ENCODE data around the gene FCF1. TPM values are rescaled to one million over a fixed set of nuclear protein-coding genes. Genes with fewer than 3 reads are reported as not detected.

Gene FCF1
- total RNA-seq, 1 experiment from 2014 or later, result 24.9 TPM

DNA sequence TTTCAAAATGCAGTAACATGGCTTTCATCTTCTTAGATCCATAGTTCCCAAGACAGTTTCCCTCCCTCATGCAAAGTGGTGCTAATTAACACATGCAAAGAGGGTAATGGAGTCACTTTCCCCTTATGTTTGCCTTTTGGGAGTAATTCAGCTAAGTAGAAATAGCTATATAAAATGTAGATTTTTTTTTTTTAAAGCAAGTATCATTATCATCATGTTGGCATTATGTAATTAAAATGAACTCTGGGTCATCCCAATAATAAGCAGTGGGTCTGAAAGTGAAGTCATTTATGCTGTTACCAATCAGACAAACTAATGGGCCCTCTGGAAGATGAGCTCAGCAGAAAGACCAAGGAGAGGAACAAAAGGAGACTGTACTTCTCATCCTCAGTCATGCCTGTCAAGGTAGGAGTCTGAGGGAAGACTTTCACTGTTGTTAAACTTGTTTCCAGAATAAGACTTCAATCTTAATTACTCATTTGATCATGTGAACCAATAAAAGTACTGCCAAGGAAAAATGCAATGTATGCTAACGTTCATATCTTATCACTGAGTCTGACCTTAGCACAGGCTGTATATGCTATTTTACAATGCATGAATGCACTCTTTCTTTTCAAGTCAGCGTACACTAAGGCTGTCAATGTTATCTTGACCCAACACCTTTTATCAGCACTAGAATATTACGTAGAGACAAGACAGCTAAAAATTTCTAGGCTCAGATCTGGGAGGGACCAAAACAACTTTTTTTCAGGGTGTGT lies 26.8 kb upstream of the FCF1 start:
- no peak for DNase-seq
- H3K36me3 ChIP-seq (replicated peaks; ENCODE audit: control insufficient read depth, insufficient read depth, low read length), result peaks cover 13% of the 10 kb centered on the region
- no peaks in the 10 kb centered on the region for H3K27me3 ChIP-seq (ENCODE audit: control insufficient read depth, insufficient read depth, low read length)
- H3K4me3 ChIP-seq (ENCODE audit: insufficient read depth, low read depth, low read length), result no peak overlapping the region

DNA sequence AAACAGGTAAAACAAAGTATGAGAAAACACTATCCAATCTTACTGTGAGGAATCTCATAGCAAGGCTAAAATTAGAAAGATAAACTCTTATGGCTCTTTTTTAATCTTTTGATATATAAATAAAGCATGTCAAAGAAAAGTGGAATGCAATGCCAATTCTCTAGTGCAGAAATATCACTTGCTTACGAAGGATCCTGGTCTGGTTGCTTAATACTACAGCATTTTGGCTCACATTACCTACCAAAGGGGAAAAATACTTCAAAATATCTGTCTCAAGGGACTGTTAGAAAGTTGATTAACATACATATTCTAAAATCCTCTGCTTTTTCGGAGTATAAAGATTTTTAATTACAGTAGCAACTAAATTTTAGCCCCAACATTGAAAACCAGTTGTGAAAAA lies 21.5 kb upstream of the FCF1 start:
- no peaks in the 10 kb centered on the region for H3K27me3 ChIP-seq (ENCODE audit: control insufficient read depth, insufficient read depth, low read length)
- H3K4me3 ChIP-seq (ENCODE audit: insufficient read depth, low read depth, low read length), result no peak overlapping the region
- DNase-seq, result no peak
- peaks cover 6% of the 10 kb centered on the region for H3K36me3 ChIP-seq (replicated peaks; ENCODE audit: control insufficient read depth, insufficient read depth, low read length)

DNA sequence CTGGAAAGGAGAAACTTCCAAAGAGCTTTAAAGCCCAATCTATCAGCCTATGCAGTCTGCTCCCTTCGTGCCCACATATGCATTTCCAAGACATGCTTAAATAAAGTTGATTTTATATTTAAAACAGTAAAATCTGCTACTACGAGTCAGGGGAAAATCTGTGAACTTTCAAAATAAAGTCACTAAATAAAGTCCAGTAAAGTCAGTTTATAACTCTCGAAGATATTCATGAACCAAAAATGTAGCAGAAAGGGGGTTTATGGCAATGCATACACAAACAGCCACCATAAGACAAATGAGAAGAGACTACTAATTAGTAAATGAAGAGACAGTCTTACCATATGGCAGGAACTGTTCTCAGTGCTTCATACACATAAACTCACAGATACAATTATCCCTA lies 19.8 kb upstream of the FCF1 start:
- Histone ChIP-seq H3K4me3 (ENCODE audit: insufficient read depth, low read depth, low read length) (no peak overlapping the region), H3K27me3 (ENCODE audit: control insufficient read depth, insufficient read depth, low read length) (no peaks in the 10 kb centered on the region), H3K36me3 (replicated peaks; ENCODE audit: control insufficient read depth, insufficient read depth, low read length) (peaks cover 6% of the 10 kb centered on the region)
- DNase-seq, result no peak

DNA sequence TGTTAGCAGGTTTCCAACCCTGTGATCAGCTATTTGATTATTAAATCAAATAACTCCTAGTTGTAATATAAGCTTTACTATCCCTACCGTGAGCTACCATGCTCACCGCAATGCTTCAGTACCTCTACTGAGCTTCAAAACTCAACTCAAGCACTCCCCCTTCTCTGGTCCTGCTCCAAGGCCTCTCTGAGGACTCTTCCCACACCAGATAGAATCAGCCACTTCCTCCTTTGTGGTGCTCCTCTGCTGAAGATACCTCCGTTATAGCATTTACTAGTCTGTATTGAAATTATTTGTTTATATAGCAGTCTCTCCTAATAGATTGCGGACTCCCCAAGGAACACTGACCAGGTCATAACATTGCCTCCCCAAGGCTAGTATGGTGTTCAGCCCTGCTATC lies 17.5 kb upstream of the FCF1 start:
- peaks cover 5% of the 10 kb centered on the region for H3K36me3 ChIP-seq (replicated peaks; ENCODE audit: control insufficient read depth, insufficient read depth, low read length)
- no peak for DNase-seq
- H3K4me3 ChIP-seq (ENCODE audit: insufficient read depth, low read depth, low read length), result no peak overlapping the region
- no peaks in the 10 kb centered on the region for H3K27me3 ChIP-seq (ENCODE audit: control insufficient read depth, insufficient read depth, low read length)

DNA sequence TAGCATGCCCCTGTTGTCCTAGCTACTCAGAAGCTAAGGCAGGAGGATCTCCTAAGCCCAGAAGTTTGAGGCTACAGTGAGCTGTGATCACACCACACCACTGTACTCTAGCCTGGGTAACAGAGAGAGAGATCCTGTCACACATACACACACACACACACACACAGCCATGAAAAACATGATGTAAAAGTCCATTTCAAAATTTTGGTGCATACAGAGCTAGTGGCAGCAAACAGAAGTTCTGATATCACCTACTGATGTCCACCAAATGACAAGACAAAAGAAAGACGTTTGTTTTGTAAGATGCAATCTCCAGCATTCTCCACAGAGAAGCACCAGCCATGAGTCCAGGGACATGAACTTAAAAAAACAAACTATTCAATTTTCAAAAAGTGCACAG lies 15.9 kb upstream of the FCF1 start:
- no peak overlapping the region for H3K4me3 ChIP-seq (ENCODE audit: insufficient read depth, low read depth, low read length)
- no peak for DNase-seq
- no peaks in the 10 kb centered on the region for H3K36me3 ChIP-seq (replicated peaks; ENCODE audit: control insufficient read depth, insufficient read depth, low read length)
- no peaks in the 10 kb centered on the region for H3K27me3 ChIP-seq (ENCODE audit: control insufficient read depth, insufficient read depth, low read length)

DNA sequence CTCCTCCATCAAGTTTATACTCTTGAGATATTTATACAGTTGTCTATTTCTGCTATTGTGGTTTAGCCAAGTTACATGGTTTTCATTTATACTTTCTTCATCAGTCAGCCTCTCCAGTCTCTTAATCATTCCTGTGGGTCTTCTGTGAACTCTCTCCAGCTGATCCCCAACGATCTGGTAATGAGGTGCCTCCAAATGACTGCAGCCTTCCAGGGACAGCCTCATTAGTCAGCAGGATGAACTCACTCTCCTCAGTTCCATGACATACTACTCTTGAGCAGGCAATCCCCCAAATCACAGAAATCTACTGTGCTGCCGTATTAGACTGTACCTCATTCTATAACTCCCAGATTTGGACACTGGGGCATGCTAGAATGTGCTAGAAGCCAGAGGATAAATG lies 15.4 kb upstream of the FCF1 start:
- no peaks in the 10 kb centered on the region for H3K27me3 ChIP-seq (ENCODE audit: control insufficient read depth, insufficient read depth, low read length)
- no peaks in the 10 kb centered on the region for H3K36me3 ChIP-seq (replicated peaks; ENCODE audit: control insufficient read depth, insufficient read depth, low read length)
- DNase-seq, result no peak
- no peak overlapping the region for H3K4me3 ChIP-seq (ENCODE audit: insufficient read depth, low read depth, low read length)

DNA sequence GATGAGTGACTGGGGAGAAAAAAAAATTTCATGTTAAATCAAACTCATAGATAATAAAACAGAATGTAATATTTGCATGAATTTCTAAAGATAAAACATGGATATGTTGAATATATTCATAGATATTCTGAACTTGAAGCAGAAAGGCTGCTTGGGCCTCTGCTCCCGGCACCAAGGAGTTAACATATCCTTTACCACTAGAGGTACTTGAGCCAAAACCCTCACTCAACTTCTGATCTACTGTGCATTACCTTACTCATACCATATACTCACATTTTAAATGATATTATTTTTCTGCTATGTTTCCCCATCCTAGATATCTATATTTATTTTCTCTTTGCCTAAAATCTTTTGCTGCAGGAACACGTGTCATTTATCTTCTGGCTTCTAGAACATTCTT lies 15.0 kb upstream of the FCF1 start:
- Histone ChIP-seq H3K36me3 (replicated peaks; ENCODE audit: control insufficient read depth, insufficient read depth, low read length) (no peaks in the 10 kb centered on the region), H3K4me3 (ENCODE audit: insufficient read depth, low read depth, low read length) (no peak overlapping the region), H3K27me3 (ENCODE audit: control insufficient read depth, insufficient read depth, low read length) (no peaks in the 10 kb centered on the region)
- DNase-seq, result no peak

DNA sequence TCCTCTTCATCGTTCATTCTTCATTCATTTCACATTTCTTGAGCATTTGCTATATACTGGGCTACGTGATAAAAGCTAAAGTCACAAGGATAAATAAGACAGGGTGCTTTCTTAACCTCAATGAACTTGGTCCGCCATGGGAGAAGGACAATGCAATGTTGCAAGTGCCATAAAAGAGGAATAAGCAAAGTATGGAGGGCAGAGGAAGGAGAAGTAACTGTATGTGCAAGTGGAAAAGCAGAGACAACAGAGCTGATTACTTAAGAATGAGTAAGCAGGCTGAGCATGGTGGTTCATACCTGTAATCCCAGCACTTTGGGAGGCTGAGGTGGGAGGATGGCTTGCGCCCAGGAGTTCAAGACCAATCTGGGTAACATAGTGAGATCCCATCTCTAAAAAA lies 14.5 kb upstream of the FCF1 start:
- Histone ChIP-seq H3K36me3 (replicated peaks; ENCODE audit: control insufficient read depth, insufficient read depth, low read length) (no peaks in the 10 kb centered on the region), H3K4me3 (ENCODE audit: insufficient read depth, low read depth, low read length) (no peak overlapping the region), H3K27me3 (ENCODE audit: control insufficient read depth, insufficient read depth, low read length) (no peaks in the 10 kb centered on the region)
- DNase-seq, result no peak

DNA sequence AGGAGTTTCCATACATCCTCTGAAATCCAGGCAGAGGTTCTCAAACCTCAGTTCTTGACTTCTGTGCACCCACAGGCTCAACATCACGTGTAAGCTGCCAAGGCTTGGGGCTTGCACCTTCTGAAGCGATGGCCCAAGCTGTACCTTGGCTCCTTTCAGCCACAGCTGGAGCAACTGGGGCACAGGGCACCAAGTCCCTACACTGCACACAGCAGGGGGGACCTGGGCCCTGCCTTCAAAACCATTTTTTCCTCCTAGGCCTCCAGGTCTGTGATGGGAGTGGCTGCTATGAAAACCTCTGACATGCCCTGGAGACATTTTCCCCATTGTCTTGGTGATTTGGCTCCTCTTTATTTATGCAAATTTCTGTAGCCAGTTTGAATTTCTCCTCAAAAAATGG lies 10.7 kb upstream of the FCF1 start:
- H3K27me3 ChIP-seq (ENCODE audit: control insufficient read depth, insufficient read depth, low read length), result no peaks in the 10 kb centered on the region
- no peak overlapping the region for H3K4me3 ChIP-seq (ENCODE audit: insufficient read depth, low read depth, low read length)
- DNase-seq, result no peak
- H3K36me3 ChIP-seq (replicated peaks; ENCODE audit: control insufficient read depth, insufficient read depth, low read length), result no peaks in the 10 kb centered on the region

DNA sequence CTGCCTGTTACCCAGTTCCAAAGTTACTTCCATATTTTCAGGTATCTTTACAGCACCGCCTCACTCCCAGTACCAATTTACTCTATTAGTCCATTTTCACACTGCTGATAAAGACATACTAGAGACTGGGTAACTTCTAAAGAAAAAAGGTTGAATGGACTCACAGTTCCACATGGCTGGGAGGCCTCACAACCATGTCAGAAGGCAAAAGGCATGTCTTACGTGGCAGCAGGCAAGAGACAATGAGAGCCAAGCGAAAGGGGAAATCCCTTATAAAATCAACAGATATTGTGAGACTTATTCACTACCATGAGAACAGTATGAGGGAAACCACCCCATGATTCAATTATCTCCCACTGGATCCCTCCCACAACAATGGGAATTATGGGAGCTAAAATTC lies 9.9 kb upstream of the FCF1 start:
- H3K4me3 ChIP-seq (ENCODE audit: insufficient read depth, low read depth, low read length), result no peak overlapping the region
- no peaks in the 10 kb centered on the region for H3K36me3 ChIP-seq (replicated peaks; ENCODE audit: control insufficient read depth, insufficient read depth, low read length)
- H3K27me3 ChIP-seq (ENCODE audit: control insufficient read depth, insufficient read depth, low read length), result no peaks in the 10 kb centered on the region
- no peak for DNase-seq

DNA sequence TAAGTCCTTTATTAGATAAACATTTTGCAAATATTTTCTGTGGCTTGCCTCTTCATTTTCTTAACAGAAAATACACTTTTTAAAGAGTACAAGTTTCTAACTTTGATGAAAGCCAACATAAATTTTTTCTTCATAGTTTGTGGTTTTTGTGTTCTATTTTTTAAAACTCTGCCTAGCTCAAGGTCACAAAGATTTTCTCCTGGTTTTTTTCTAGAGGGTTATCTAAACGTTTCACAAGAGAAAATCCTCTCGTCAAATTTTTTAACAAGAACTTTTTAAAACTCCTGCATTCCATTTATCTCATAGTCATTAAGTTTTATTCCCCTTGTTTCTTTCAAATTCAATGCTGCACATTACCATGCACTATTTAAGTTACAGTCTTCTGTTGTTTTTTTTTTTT lies 8.3 kb upstream of the FCF1 start:
- DNase-seq, result no peak
- Histone ChIP-seq H3K4me3 (ENCODE audit: insufficient read depth, low read depth, low read length) (no peak overlapping the region), H3K36me3 (replicated peaks; ENCODE audit: control insufficient read depth, insufficient read depth, low read length) (no peaks in the 10 kb centered on the region)

DNA sequence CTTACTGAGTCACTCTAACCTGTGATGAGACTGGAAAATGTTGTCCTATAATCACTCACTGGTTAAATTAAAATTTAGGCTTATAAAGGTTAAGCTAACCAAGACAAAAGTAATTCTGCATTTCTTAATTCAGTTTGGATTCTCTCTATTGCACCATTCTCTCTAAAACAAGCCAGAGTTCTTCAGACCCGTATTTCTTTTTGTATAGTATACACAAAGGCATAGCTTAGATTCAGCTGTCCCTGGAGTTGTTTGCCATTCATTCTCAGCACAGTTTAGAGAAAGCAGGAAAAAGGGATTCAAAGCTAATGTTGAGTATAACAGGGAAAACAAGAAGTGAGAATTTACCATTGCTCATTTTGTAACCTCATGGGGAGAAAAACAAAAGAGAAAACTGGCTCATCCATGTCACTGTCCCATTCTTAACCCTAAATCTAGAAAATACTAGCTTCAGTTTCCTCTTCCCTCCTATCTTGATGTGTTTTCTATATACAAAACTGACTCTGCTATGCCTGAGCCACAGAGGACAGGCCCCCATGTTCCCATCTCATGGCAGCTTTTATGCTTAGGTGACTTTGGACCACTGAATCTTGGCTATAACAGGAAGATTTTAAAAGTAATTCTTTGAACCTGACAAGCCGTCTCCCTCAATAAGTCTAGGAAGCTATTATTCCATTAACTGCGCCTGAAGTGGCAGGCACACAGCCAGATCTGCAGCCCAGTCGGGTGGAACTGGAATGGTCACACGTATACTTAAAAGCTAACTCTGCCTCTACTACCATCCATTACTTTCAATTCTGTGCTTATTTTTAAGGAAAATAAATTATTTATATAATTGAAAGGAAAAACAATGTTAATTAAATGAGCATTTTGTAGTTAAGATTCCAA lies 7.1 kb upstream of the FCF1 start:
- no peak for DNase-seq
- Histone ChIP-seq H3K4me3 (ENCODE audit: insufficient read depth, low read depth, low read length) (no peak overlapping the region), H3K36me3 (replicated peaks; ENCODE audit: control insufficient read depth, insufficient read depth, low read length) (no peaks in the 10 kb centered on the region), H3K27me3 (ENCODE audit: control insufficient read depth, insufficient read depth, low read length) (no peaks in the 10 kb centered on the region)

More for the DNA sequence above, 8.3 kb upstream of the FCF1 start:
- H3K27me3 ChIP-seq (ENCODE audit: control insufficient read depth, insufficient read depth, low read length), result no peaks in the 10 kb centered on the region

DNA sequence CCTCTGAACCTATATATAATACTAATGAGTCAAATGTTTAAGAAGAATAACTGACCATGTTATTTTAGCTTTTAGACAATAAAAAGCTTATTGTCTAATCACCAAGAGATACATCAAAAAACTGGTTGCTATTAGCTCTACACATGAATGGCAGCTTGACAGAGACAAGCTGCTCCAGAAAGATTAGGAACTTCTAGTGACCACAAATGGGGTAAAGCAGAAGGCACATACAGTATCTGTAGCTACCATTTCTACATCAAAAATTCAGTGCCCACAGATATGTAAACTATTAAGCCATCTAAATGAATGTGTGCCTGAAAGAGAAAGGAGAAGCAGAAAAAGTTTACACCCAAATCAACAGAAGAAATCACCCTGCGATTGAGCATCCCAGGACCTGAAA lies 2.5 kb upstream of the FCF1 start:
- Histone ChIP-seq H3K36me3 (replicated peaks; ENCODE audit: control insufficient read depth, insufficient read depth, low read length) (no peaks in the 10 kb centered on the region; the same call in 1 of the 2 replicates), H3K27me3 (ENCODE audit: control insufficient read depth, insufficient read depth, low read length) (no peaks in the 10 kb centered on the region), H3K4me3 (ENCODE audit: insufficient read depth, low read depth, low read length) (no peak overlapping the region)
- DNase-seq, result no peak

DNA sequence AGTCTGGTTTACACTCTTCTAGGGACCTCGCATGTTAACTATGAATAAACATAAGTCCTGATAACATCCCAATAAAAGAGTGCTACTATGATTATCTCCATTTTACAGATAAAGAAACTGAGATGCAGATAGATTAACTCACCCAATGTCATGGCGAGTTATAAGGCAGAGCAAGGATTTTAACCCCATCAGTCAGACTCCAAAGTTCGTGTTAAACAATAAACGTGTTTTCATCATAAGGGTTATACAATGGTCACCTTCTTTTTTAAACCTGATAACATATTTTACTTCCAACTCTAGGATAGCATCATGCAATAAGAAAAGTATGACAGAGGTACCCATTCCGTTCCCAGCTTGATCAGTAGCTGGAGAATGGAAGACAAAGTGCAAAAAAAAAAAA lies 1.3 kb upstream of the FCF1 start:
- no peaks in the 10 kb centered on the region; the same call in 1 of the 2 replicates for H3K36me3 ChIP-seq (replicated peaks; ENCODE audit: control insufficient read depth, insufficient read depth, low read length)
- H3K27me3 ChIP-seq (ENCODE audit: control insufficient read depth, insufficient read depth, low read length), result no peaks in the 10 kb centered on the region
- DNase-seq, result no peak
- no peak overlapping the region for H3K4me3 ChIP-seq (ENCODE audit: insufficient read depth, low read depth, low read length)

DNA sequence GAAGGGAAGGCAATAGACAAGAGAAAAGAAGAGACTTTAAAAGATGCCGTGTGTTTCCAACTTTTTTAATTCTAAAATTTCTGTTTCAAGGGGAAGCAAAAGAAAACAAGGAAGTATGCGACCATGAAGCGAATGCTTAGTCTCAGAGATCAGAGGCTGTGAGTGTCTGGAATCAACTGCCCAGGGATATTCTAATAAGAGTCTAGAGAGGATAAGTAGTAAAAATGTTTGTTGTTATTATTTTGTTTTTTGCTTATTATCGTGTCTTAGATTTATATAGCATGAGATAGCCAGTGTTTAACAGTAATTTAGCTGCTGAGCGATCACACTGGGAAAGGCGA lies 421 bp downstream of the FCF1 start:
- H3K4me3 ChIP-seq (ENCODE audit: insufficient read depth, low read depth, low read length), result peak overlapping the region; percentile 84
- peaks cover 2% of the 10 kb centered on the region for H3K36me3 ChIP-seq (replicated peaks; ENCODE audit: control insufficient read depth, insufficient read depth, low read length)
- DNase-seq, result no peak
- no peaks in the 10 kb centered on the region for H3K27me3 ChIP-seq (ENCODE audit: control insufficient read depth, insufficient read depth, low read length)

All from H7 (cell line).